Epithelial cell of proximal tubule (primary cell): Measurements from ENCODE around the gene KHSRP. TPM values are rescaled to one million over a fixed set of nuclear protein-coding genes. Genes with fewer than 3 reads are reported as not detected.

Experiments
- DNase-seq: peaks from one replicate; pipeline ENCODE4 v3.0.0-alpha.2; 2011; ENCODE audit warnings: low read depth
- H3K4me3 ChIP-seq: 2 replicates; pipeline ENCODE4 v1.5.1; 2011; ENCODE audit warnings: low read depth, mild to moderate bottlenecking, low read length
- CTCF ChIP-seq: conservative IDR thresholded peaks from 2 replicates; pipeline ENCODE4 v1.5.1; 2012; ENCODE audit warnings: low read depth, mild to moderate bottlenecking, low read length
- total RNA-seq: library from RNA; depleted of rRNA; stranded (reverse); fragments of >200 nt; gene quantifications from 2 replicates; pipeline ENCODE4 v1.2.3, GENCODE V29; 2015

The KHSRP gene
- total RNA-seq, 1 donor from 2014 or later: 96.0 TPM

- DNase-seq: no peak
- peak overlapping the region; percentile 67 for H3K4me3 ChIP-seq
- no peak for TF ChIP-seq CTCF
Observed at GRCh38 chr19:6392221-6393073, 32.2 kb downstream of the KHSRP start.

GRCh38 chr19:6387372-6387771 lies 37.2 kb downstream of the KHSRP start:
- no peak for TF ChIP-seq CTCF
- DNase-seq: no peak
- no peak overlapping the region for H3K4me3 ChIP-seq

- H3K4me3 ChIP-seq: no peak overlapping the region
- no peak for DNase-seq
- no peak for TF ChIP-seq CTCF
Observed at GRCh38 chr19:6384381-6384780, 40.2 kb downstream of the KHSRP start.

- no peak for DNase-seq
- H3K4me3 ChIP-seq: no peak overlapping the region
- TF ChIP-seq CTCF: no peak
Observed at GRCh38 chr19:6383188-6383587, 41.4 kb downstream of the KHSRP start.

GRCh38 chr19:6381030-6381750 lies 43.4 kb downstream of the KHSRP start:
- DNase-seq: no peak
- no peak overlapping the region for H3K4me3 ChIP-seq
- no peak for TF ChIP-seq CTCF

GRCh38 chr19:6379744-6380143 lies 44.9 kb downstream of the KHSRP start:
- DNase-seq: no peak
- no peak for TF ChIP-seq CTCF
- H3K4me3 ChIP-seq: no peak overlapping the region
